ENCODE measurements around the gene TECPR2.
"Not testable (repeated sequence)": the region's sequence is repeated elsewhere in the genome, so short reads cannot be mapped to it uniquely, and the experiment has no call there.

Gene TECPR2

GRCh38 chr14:102335163-102335562 is 27.6 kb upstream of the TECPR2 start:
- DNase-seq: no peak

- DNase-seq: no peak
Measured at GRCh38 chr14:102338724-102339123, 24.0 kb upstream of the TECPR2 start.

GRCh38 chr14:102341566-102341965 is 21.2 kb upstream of the TECPR2 start:
- no peak for DNase-seq

DNA sequence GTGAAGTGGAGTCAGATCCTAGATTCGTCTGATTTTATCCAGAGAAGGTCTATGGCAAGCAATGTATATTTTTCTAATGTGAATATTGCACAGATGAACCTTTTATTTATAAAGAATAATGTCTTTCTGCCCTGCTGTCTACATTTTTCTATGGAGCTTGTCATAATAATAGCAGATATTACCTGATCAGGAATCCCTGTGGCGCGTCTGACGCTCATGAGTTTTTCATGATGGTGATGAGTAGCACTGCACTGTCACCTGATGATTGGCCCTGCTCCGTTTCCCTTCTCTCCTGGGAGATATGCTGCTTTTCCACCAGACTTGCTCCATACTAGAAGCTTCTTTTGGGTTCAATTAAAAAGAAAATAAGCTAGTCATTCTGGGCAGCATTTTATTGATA is 20.5 kb upstream of the TECPR2 start:
- no peak for DNase-seq

- DNase-seq: no peak
Measured at GRCh38 chr14:102344084-102344483, 18.7 kb upstream of the TECPR2 start.

DNA sequence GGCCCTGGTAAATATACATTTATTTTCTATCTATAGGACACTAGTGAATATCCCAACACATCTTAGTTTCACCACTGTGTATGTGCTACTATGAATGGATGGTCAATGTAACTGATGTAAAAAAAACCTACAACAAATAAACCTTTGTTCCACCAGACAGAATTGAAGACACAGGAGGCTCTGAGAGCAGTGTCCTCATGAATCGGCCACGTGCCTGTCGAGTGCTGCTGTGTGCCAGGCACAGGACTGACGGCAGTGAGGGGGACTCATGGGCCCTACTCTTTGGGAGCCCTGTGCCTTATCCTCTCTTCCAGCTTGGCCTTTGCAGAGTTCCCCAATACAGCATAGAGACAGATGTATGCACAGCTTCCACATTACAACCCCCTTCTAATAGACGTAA is 18.3 kb upstream of the TECPR2 start:
- no peak for DNase-seq

DNA sequence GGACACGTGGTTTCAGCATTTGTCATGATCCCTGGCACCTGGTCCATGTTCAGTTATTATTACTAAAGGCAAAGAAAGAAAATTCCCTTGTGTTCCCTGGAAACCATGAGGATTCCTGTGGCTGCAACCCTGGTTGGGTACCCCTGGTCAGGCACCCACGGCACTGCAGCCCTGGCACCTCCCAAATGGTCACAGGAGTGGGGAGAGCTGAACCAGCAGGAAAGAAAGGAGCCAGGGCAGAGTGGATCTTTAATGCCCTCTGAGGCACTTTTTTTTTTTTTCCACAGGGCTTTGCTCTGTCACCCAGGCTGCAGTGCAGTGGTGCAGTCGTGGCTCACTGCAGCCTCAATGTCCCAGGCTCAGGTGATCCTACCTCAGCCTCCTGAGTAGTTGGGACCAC is 17.5 kb upstream of the TECPR2 start:
- no peak for DNase-seq

GRCh38 chr14:102346645-102347044 is 16.1 kb upstream of the TECPR2 start:
- no peak for DNase-seq

- DNase-seq: no peak
Measured at GRCh38 chr14:102348376-102348775, 14.4 kb upstream of the TECPR2 start.

DNA sequence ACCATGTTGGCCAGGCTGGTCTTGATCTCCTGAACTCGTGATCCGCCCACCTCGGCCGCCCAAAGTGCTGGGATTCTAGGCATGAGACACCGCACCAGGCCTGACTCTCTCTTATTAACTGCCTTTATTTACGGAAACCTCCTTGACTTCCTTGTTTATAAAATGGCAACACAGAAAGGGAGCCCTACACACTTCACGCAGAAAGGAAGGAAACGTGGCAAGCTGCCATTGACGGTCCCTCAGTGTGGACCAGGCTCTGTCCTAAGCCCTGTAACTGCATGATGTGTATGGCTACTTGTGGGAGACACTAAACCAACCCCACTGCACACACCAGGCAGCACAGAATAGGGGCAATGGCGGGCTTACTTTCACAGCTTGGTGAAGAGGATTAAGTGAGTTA is 11.7 kb upstream of the TECPR2 start:
- no peak for DNase-seq

- not testable (repeated sequence) for DNase-seq
Measured at GRCh38 chr14:102351593-102351992, 11.1 kb upstream of the TECPR2 start.

- DNase-seq: no peak
Measured at GRCh38 chr14:102352213-102352612, 10.5 kb upstream of the TECPR2 start.

- no peak for DNase-seq
Measured at GRCh38 chr14:102353126-102353619, 9.6 kb upstream of the TECPR2 start.

- no peak for DNase-seq
Measured at GRCh38 chr14:102356280-102356679, 6.5 kb upstream of the TECPR2 start.

DNA sequence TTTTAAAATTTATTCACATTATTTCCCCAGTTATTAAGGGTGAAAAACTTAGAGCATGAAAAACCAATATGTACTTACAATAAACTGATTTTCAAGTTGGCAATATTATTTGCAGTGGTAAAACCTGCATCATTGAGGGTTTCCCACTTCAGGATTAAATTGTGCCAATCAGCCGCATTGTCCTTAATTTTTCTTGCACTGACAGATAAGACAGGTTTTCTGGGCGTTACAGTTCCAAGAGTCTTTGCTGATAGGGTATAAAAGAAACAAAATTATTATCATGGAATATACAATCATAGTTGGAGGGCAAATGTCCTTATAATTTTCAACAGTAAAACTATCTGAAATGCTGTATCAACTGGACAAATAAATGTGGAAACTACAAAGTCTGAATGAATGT is 3.4 kb upstream of the TECPR2 start:
- no peak for DNase-seq

- no peak for DNase-seq
Measured at GRCh38 chr14:102360388-102360787, 2.4 kb upstream of the TECPR2 start.

GRCh38 chr14:102362084-102362483 is 657 bp upstream of the TECPR2 start:
- no peak for DNase-seq

DNA sequence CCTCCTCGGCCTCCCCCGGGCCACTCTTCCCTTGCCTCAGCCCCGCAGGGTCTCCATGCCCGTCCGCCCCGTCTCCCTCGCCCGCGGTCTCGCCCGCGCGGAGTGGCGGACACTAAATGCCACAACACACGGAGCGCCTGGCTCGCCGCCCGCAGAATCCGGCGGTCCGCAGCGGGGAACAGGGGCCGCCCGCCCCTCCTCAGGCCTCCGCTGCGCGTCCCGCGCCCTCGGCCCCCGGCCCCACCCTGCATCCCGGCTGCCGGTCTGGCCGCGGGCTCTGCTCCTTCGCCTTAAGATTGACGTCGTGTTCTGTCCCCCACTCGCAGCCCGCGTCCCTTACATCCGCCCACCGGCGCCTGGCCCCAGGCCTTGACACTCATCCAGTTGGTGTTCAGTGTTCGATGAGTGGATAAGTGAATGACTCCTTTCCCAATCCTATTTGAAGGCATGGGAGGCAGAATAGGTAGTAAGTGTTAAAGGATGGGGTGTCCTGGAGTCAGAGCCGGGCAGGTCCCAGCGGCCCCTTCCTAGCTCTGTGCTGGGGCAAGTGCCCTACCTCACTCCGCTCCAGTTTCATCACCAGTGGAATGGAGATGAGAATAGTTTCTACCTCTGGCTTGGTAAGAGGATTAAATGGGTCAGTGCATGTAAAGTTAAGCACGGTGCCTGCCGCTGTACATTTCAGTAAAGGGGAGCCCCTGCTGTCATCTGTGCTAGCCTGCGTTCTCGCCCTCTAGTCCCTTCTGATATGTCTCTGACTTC is 622 bp downstream of the TECPR2 start:
- no peak for DNase-seq

DNA sequence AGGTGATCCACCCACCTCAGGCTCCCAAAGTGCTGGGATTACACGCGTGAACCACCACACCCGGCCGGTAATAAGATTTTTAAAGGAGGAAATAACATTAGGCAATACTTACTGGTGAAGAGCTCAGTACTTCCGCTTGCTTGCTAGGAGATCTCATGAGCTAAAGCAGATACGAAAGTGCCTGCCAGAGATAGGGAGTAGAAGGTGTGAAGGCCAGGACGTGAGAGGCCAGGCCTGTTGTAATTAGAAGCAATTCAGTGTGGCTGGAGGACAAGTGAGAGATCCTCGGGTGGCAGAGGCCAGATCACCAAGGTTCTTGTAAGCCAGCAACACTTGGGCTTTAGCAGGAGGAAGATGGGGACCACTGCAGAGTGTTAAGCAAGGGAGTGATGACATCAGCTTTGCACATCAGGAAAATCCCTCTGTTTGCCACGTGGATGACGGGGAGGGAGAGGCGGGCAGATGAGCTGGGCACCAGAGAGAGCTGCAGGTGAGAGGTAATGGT is 7.6 kb downstream of the TECPR2 start:
- no peak for DNase-seq

GRCh38 chr14:102371361-102371760 is 8.6 kb downstream of the TECPR2 start:
- no peak for DNase-seq

DNA sequence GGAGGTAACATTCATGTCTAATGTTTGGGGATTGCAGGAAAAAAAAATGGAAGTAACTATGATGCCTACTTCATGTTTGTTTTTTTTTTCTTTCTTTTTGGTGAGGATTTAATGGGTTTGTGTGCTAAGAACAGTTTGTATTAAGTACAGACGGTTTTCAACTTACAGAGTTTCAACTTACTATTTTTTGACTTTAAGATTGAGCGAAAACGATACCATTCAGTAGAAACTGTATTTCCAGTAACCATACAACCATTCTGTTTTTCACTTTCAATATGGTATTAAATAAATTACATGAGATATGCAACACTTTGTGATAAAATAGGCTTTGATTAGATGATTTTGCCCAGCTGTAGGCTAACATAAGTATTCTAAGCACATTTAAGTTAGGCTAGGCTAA is 10.4 kb downstream of the TECPR2 start:
- DNase-seq: no peak

DNA sequence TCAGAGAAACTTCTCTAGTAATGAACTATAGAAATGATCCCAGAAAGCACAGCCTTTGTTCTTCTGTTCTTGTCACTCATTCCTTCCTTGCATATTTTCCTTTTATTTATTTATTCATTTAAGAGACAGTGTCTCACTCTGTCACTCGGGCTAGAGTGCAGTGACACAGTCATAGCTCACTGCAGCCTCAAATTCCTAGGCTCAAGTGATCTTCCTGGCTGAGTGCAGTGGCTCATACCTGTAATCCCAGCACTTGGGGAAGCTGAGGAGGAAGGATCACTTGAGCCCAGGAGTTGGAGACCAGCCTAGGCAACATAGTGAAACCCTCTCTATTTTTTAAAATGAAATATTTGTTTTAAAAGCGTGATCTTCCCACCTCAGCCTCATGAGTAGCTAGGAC is 11.5 kb downstream of the TECPR2 start:
- no peak for DNase-seq

DNA sequence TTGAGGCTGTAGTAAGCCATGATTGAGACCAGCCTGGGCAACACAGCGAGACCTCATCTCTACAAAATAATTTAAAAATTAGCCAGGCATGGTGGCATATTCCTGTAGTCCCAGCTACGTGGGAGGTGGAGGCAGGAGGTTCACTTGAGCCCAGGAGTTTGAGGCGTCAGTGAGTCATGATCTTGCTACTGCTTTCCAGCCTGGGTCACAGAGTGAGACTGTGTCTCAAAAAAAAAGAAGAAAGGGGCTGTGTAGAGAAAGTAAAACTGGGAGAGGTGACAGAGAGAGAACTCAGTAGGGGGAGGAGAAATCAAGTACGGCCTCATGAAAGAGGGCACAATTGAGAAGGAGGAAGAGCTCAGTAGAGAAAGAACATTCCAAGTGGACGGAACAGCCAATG is 12.4 kb downstream of the TECPR2 start:
- DNase-seq: no peak

- DNase-seq: no peak
Measured at GRCh38 chr14:102377696-102378095, 15.0 kb downstream of the TECPR2 start.

DNA sequence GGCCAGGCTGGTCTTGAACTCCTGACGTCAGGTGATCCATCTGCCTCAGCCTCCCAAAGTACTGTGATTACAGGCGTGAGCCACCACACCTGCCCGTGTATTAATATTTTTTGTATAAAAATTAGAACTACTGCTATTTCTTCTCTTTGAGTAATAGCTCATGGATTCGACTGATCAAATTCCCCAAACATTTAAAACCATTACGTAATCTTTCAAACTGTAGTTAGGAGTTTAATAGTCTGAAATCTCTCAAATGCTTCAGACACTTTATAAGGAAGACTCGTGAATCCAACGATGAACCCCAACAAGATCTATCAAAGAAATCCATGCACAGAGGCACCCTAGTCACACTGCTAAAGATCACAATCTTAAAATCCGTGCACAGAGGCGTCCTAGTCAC is 16.1 kb downstream of the TECPR2 start:
- DNase-seq: no peak

Data from NCI-H510A (cell line).